Chondrocyte (in vitro differentiated cells): ENCODE measurements around the gene UBE2Q2. TPM values are rescaled to one million over a fixed set of nuclear protein-coding genes. Genes with fewer than 3 reads are reported as not detected.

Experiments
- DNase-seq: peaks from one replicate; pipeline ENCODE4 v3.0.0; 2021; ENCODE audit warnings: mixed read lengths, low spot score
- H3K27ac Mint-ChIP-seq: one replicate; pipeline ENCODE4 v1.8.0; 2021; ENCODE audit warnings: mild to moderate bottlenecking, moderate library complexity, mixed read lengths; ENCODE audit not compliant: unreplicated experiment
- H3K27me3 Mint-ChIP-seq: 2 replicates; pipeline ENCODE4 v1.8.0; 2021; ENCODE audit warnings: low read depth, mixed read lengths
- H3K36me3 Mint-ChIP-seq: 2 replicates; pipeline ENCODE4 v1.8.0; 2021; ENCODE audit warnings: low read depth, mixed read lengths
- H3K4me1 Mint-ChIP-seq: 2 replicates; pipeline ENCODE4 v1.8.0; 2021; ENCODE audit warnings: low read depth, mild to moderate bottlenecking, mixed read lengths
- H3K4me3 Mint-ChIP-seq: one replicate; pipeline ENCODE4 v1.8.0; 2021; ENCODE audit warnings: mild to moderate bottlenecking, moderate library complexity, mixed read lengths; ENCODE audit not compliant: unreplicated experiment
- H3K9me3 Mint-ChIP-seq: 2 replicates; pipeline ENCODE4 v1.8.0; 2021; ENCODE audit warnings: low read depth, mixed read lengths
- CTCF ChIP-seq: fragments of 200-600 bp; sonication (generic); IDR thresholded peaks from 2 replicates; pipeline ENCODE4 v1.5.0; 2021; ENCODE audit warnings: antibody characterized with exemption, mild to moderate bottlenecking, moderate library complexity
- total RNA-seq: library from RNA; stranded (reverse); gene quantifications from 3 replicates; pipeline ENCODE4 v1.2.1, GENCODE V29; 2021

UBE2Q2 gene
- total RNA-seq, 1 donor from 2014 or later = 62.1 TPM

DNA sequence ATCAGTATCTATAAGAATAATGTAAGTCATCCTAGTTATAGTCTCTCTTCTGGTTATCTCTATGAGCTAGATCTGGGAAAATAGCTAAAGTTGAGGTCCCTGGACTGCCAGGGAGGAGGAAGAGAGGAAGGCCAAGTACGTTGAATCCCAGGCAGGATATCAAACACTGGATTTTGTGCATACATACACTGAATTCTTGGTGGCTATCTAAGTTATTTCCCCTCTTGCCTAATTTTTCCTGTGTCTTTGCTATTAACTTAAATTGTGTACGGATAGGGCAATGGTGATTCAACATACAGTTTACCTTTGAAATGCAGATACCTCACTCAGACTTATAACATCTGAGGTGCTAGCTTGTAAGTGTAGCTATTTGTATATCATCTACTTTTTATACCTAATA is 87.6 kb downstream of the UBE2Q2 start:
- no peak for DNase-seq
- TF ChIP-seq CTCF = no peak
- H3K36me3 Mint-ChIP-seq = peaks cover 23% of the 10 kb centered on the region
- no peaks in the 10 kb centered on the region for H3K27me3 Mint-ChIP-seq
- H3K9me3 Mint-ChIP-seq = no peaks in the 10 kb centered on the region
- peaks cover 4% of the 10 kb centered on the region for H3K4me1 Mint-ChIP-seq
- no peak overlapping the region for H3K27ac Mint-ChIP-seq
- H3K4me3 Mint-ChIP-seq = no peak overlapping the region

DNA sequence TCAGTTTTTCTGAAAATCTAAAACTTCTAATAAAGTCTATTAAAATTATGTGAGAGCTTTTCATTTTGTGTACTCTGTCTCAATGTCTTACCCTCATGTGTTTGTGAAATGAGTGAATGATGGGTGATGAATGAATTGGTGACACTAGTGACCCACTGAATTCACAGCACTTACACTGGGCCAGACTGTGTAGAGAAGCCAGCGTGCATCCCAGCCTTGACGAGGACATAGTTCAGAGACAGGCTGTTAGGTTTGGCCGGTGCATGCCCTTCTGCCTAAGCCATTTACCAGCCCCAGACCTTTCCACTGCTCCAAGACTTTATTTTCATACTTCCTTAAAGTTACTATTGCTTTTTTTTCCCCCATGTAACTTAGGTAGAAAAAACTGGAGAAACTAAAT is 99.2 kb downstream of the UBE2Q2 start:
- no peak for DNase-seq
- Mint-ChIP-seq H3K9me3 (peaks cover 9% of the 10 kb centered on the region), H3K27me3 (no peaks in the 10 kb centered on the region), H3K4me3 (no peak overlapping the region), H3K36me3 (peaks cover 20% of the 10 kb centered on the region), H3K27ac (no peak overlapping the region), H3K4me1 (peaks cover 18% of the 10 kb centered on the region)
- TF ChIP-seq CTCF = no peak

- no peak overlapping the region for H3K4me3 Mint-ChIP-seq
- peaks cover 18% of the 10 kb centered on the region for H3K4me1 Mint-ChIP-seq
- H3K27me3 Mint-ChIP-seq = no peaks in the 10 kb centered on the region
- no peak for DNase-seq
- no peak overlapping the region for H3K27ac Mint-ChIP-seq
- no peak for TF ChIP-seq CTCF
- peaks cover 12% of the 10 kb centered on the region for H3K36me3 Mint-ChIP-seq
- H3K9me3 Mint-ChIP-seq = peaks cover 9% of the 10 kb centered on the region
Observed at GRCh38 chr15:75943246-75943645, 100.0 kb downstream of the UBE2Q2 start.

- Mint-ChIP-seq H3K4me3 (no peak overlapping the region), H3K27ac (no peak overlapping the region), H3K4me1 (peaks cover 18% of the 10 kb centered on the region), H3K27me3 (no peaks in the 10 kb centered on the region), H3K36me3 (peaks cover 8% of the 10 kb centered on the region), H3K9me3 (peaks cover 4% of the 10 kb centered on the region)
- no peak for TF ChIP-seq CTCF
- DNase-seq = no peak
Observed at GRCh38 chr15:75943713-75944215, 100.5 kb downstream of the UBE2Q2 start.

- H3K36me3 Mint-ChIP-seq = no peaks in the 10 kb centered on the region
- peaks cover 18% of the 10 kb centered on the region for H3K4me1 Mint-ChIP-seq
- no peak overlapping the region for H3K27ac Mint-ChIP-seq
- no peaks in the 10 kb centered on the region for H3K9me3 Mint-ChIP-seq
- H3K27me3 Mint-ChIP-seq = no peaks in the 10 kb centered on the region
- DNase-seq = no peak
- H3K4me3 Mint-ChIP-seq = no peak overlapping the region
- no peak for TF ChIP-seq CTCF
Observed at GRCh38 chr15:75945953-75946352, 102.7 kb downstream of the UBE2Q2 start.
